GM18951 (cell line): ENCODE data around the gene RBM33.

ENCODE experiments used
- POLR2A ChIP-seq: IDR thresholded peaks from 4 replicates; pipeline ENCODE4 v1.6.1; 2011; ENCODE audit warnings: mild to moderate bottlenecking; ENCODE audit not compliant: insufficient read length, insufficient read depth; ENCODE audit errors: extremely low read depth
- in situ Hi-C: fragments of 300-500 bp; cut with MboI; formaldehyde crosslinking; loops from one replicate; pipeline ENCODE4 v1.12.0; 2022; ENCODE audit warnings: low sequenced_read_pairs, mixed read lengths, inconsistent platforms; ENCODE audit not compliant: unreplicated experiment

RBM33 gene

DNA sequence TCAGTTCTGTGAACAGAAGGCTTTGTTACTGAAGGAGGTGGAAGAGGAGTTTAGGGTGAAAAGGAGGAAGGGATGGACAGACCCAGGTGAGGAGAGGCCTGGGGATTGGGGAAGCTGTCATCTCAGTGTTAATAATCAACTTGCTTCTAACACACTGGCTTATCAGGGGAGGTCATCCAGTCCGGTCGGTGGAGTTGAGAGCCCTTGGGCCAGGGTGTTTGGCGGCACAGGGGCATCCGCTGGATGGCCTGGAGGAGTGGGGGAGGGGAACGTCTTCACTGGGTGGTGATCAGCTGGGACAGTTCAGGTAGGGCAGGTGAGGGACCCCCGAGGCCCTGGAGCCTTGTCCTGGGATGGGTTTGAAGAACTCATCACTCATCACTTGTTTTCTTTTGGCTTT, 133.9 kb downstream of the RBM33 start:
- no peak for TF ChIP-seq POLR2A
- in situ Hi-C loops = no loop called here

DNA sequence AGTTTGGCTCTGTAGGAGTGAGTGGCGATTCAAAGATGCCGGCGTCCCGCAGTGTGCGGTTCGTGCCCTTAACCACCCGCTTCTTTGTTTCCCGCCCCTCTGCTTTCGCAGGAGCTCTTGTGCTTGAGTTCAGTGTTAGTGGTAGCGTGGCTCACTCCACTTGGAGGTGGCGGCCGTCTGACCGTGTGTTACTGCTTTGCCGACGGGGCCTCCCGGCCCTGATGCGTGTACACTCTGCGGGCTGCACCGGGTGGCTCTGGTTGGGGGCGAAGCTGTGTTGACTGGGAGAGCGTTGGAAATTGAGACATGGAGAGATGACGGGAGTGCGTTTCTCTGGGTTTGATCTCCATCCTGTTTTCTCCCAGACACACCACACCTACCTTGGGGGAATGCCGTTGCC, 136.4 kb downstream of the RBM33 start:
- in situ Hi-C loops = no loop called here

DNA sequence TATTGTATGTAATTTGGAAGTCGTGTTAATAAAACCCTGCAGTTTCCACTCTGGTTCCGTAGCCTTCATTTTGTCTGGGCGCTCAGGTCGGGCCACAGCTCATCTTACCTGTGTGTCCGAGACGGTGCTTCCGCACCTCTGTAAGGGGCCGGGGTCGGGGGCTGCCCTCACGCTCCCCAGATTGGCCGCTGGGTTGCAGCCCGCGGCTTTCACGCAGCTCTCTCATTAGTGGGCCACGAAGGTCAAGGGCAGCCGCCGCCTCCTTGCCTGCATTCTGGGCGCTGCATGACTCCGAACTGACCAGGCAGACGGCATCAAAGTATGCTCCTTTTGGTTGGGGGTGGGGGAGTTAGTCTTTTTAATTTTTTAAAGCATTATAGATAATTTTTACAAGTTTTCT, 137.0 kb downstream of the RBM33 start:
- TF ChIP-seq POLR2A = no peak
- in situ Hi-C loops = no loop called here

More for the DNA sequence above, 136.4 kb downstream of the RBM33 start:
- no peak for TF ChIP-seq POLR2A

DNA sequence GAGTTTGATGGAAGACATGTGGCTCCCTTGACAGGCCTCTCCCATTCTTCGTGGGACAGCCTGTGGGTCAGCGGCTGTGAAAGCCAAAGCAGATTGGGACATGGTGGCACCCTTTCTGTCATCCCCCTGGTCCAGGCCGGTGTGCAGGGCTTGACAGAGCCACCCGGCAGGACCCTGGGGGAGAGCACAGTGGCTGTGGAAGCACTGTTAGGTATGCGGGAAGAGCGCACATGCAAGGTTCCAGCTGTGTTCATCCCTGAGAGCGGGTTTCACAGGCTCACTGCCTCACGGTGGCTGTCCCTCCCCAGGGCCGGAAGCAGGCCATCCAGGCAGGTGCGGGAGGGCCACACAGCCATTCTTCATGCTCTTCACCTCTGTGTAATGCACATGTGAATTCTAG, 138.0 kb downstream of the RBM33 start:
- no peak for TF ChIP-seq POLR2A
- in situ Hi-C loops = no loop called here

DNA sequence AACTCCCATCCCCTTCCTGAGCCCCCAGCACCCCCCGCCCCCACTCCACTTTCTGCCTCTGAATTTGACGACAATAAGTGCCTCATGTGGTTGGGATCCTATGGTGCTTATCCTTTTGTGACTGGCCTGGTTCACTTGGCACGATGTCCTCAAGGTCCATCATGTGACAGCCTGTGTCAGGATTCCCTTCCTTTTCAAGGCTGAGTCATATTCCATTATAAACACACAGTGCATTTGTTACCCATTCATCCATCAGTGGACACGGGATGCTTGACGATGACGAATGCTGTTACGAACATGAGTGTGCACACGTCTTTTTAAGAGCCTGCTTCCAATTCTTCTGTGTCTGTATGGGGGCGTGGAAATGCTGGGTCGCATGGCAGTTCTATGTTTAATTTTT, 141.1 kb downstream of the RBM33 start:
- in situ Hi-C loops = no loop called here
- no peak for TF ChIP-seq POLR2A

DNA sequence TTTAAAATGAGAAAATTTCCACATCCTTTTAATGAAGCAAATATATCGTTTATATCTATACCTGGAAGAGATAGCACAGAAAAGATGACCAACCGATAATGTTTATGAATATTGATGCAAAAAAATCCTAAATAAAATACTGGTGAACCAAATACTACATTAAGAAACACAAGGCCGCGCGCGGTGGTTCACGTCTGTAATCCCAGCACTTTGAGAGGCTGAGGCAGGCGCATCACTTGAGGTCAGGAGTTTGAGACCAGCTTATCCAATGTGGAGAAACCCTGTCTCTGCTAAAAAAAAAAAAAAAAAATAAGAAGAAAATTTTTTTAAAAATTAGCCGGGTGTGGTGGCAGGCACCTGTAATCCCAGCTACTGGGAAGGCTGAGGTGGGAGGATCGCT, 142.0 kb downstream of the RBM33 start:
- no peak for TF ChIP-seq POLR2A
- in situ Hi-C loops = no loop called here

DNA sequence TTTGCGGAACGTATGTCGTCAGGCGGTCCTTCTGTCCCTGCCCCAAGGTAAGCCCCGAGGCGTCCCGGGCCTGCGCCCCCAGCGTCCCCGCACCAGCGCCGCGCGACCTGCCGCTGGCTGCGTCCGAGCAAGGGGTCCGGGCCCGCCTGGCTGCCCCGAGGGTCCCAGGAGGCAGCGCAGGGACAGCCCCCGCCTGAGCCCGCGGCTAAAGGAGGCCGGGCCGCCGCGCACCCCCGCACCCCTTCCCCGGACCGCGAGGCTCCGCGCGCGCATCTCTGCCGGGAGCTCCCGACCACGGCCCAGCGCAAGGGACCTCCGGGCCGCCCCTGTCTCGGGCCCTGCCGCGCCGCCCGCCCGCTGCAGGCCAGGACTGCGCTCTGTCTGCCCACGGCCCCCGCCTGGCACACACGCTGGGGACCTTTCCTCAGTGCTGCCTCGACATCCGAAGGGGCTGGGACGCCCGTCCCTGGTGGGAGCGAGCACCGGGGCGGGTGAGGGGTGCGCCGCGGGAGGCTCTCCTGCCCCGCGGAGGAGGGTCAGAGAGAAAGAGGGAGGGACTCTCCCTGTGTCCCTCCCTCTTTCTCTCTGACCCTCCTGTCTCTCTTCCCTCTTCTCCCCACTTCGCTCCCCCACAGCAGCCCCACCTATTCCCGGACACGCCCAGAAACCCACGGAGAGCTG, 142.8 kb downstream of the RBM33 start:
- in situ Hi-C loops = no loop called here
- no peak for TF ChIP-seq POLR2A

DNA sequence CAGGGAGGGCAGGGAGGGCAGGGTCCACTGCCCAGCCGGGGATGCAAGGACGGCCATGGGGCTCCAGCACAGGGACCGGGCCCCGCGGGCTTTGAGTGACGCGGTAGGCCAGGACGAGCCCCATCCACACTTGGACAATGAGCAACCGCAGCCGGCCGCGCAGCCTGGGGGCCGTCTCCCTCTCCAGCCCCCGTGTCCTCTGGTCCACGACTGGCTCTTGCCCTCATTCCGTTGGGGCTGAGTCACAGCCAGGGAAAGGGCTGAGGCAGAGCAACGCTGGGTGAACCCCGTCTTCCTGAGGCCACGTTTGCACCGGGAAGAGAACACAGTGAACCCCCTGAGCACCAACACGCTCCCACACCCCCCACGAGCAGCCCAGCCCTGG, 144.1 kb downstream of the RBM33 start:
- in situ Hi-C loops = no loop called here
- TF ChIP-seq POLR2A = no peak

DNA sequence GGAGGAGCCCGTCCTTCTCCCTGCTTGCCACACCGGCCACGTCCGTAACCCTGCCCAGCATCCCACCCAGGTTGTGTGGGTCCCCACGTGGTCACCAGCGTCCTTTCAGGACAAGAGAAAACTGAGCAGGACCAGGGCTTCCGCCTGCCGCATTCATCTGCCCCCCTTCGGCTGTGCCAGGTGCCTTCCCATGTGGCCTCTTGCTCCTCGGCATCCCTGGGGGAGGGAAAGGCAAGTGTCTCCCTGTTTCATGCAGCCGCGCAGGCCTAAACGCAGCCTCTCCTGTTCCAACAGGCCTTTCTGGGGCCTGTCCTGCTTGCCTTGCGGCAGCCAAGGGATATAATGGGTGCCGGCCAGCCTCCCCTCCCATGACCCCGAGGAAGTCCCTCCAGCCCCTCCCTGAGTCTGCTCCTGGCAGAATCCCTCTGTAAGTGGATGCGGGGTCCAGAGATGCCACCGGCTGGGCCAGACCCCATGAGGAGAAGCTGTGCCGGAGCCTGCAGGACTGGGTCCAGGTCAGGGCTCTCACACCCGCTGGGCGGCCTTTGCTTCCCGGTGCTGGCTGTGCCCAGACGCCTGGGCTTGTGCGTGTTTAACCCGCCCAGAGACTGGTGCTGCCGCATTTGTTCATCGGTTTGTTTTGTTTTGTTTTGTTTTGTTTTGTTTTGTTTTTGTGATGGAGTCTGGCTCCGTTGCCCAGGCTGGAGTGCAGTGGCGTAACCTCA, 144.7 kb downstream of the RBM33 start:
- TF ChIP-seq POLR2A = no peak

DNA sequence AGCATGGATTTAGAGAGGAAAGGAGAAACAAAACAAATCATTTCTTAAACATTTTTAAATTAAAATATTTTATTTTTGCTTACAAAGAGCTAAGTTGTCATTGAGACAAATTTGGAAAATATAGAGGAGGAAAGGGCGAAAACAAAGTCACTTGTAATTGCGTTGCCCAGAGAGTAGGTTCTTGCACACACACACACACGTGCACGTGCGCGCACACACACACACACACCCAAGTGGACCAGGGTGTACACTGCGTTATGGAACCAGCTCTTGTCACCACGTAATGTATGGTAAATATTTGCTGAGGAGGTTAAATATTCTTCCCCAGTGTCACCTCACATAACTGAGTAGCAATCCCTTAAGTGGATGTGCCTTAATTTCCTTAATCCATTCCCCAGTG, 146.2 kb downstream of the RBM33 start:
- no peak for TF ChIP-seq POLR2A
- in situ Hi-C loops = no loop called here

More for the DNA sequence above, 144.7 kb downstream of the RBM33 start:
- in situ Hi-C loops = no loop called here

DNA sequence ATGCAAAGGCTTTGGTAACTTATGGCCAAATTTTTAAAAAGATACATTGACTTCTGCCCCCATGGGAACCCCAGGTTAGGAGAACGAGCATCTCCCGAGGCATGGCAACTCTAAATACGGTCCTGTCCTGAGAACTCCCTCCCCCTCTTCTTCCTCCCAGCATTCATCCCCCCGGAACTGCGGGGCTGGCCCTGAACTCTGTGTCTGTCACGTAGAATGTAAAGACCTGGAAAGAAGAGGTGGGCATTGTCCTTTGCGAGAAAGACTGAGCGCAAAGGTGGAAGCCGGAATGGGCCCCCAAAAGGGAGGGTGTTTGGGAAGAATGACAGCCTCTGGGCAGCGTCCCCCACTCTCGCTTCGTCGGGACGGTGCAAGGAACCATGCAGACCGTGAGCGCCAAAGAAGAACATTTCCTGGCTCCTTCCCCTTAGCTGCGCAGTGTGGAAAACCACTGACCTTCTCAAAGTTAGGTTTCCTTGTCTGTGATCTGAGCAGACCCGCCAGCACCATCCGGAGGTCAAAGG, 146.8 kb downstream of the RBM33 start:
- no peak for TF ChIP-seq POLR2A
- in situ Hi-C loops = no loop called here

DNA sequence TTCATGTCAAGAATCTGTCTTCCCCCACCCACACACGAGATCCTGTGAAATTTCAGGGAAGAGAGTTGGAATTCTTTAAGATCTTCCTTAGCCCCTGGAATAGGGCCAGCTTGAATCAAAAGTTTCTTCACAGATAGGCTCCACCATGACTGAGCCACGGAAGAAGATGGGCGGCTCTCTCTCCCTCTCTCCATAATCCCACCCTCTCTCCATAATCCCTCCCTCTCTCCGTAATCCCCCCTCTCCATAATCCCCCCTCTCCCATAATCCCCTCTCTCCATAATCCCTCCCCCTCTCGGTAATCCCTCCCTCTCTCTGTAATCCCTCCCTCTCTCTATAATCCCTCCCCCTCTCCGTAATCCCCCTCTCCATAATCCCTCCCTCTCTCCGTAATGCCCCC, 147.4 kb downstream of the RBM33 start:
- TF ChIP-seq POLR2A = no peak
- in situ Hi-C loops = no loop called here

DNA sequence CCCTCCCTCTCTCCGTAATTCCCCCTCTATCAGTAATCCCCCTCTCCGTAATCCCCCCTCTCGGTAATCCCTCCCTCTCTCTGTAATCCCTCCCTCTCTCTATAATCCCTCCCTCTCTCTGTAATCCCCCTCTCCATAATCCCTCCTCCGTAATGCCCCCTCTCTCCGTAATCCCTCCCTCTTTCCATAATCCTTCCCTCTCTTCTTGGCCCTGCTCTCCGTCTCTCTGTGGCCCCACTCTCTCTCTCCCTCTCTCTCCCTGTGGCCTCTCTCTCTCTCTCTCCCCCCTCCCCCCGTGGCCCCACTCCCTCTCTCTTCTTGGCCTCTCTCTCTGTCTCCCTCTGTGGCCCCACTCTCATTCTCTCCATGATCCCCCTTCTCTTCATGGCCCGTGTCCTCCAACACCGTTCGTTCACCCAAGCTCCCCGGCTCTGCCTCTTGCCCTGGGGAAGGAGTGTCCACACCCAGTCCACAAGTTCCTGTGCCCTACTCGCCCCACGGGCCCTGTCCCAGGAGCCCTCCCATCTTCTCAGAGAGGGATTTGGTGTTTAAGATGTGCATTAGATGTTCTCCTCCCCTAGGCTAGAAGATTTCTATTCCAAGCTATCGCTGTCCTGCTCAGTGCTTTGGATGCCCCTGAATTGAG, 148.0 kb downstream of the RBM33 start:
- in situ Hi-C loops = no loop called here
- no peak for TF ChIP-seq POLR2A

DNA sequence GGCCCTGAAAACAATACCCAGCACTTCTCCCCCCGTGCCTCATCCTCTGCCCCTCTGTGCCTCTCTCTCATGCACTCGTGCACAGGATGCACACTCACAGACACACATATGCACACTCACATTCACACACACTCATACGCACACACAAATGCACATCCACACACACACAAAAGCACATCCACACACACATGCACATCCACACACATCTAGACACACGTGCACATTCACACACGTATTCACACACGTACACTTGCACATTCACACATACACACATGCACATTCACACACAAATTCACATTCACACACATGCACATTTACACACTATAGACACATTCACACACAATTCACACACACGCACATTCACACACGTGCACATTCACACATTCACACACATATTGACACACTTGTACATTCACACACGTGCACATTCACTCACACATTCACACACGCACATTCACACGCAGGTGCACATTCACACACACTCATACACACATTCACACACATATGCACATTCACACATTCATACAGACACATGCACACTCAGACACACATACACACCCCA, 148.6 kb downstream of the RBM33 start:
- in situ Hi-C loops = no loop called here
- TF ChIP-seq POLR2A = no peak

DNA sequence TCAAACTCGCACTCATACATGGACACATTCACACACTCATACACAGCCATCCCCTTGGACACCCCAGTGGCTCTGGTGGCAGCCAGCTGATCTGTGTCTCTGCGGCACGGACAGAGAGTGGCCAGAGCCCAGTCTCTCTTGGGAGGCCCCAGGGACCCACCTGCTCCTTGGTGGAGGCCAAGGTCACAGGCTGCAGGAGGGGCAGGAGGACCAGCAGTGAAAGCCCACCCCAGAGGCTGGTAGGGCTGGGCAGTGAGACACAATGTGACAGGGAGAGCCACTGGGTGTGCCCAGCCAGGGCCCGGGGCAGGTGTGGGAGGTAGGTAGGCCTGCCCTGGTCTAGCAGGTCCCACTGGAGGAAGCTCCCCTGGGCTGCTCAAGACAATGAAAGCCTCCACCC, 149.3 kb downstream of the RBM33 start:
- in situ Hi-C loops = no loop called here
- TF ChIP-seq POLR2A = no peak
